ENCODE data around the gene CNNM2.

Gene CNNM2

DNA sequence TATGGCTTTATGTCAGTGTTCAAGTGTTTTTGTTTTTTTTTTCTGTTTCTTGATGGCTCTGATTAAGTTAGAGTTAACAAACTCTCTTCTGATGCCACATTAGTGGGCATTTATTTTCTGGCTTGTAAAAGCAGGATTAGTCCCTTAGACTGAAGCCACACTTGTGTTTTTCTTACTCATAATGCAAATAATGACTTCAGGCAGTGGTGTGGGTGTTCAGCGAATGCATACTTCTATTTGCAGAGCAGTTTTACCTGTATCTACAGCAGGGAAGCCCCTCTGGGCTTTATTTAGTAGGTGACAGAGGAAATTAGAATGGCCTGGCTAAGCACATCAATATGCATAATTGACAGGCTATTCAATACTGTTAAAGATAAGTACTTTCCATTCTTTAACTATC is 79.9 kb downstream of the CNNM2 start (continued):
- TF ChIP-seq PRDM1 (tag by site-specific recombination; IDR thresholded peaks at IDR 0.05) (0 out of 2 replicates have a peak, but pooled peaks have one; percentile 36), FEZF1 (tag by site-specific recombination; IDR thresholded peaks at IDR 0.05) (peak; percentile 96), ZNF785 (tag by site-specific recombination; IDR thresholded peaks at IDR 0.05) (no peak), KLF7 (tag by site-specific recombination; IDR thresholded peaks at IDR 0.05; ENCODE audit: borderline replicate concordance) (no peak), OSR2 (tag by site-specific recombination; IDR thresholded peaks at IDR 0.05) (peak; percentile 89), ZNF600 (tag by site-specific recombination; IDR thresholded peaks at IDR 0.05) (peak; percentile 59; the same call in 1 of the 2 replicates), ZSCAN30 (tag by site-specific recombination; IDR thresholded peaks at IDR 0.05) (peak; percentile 60; the same call in 1 of the 2 replicates), OVOL3 (tag by site-specific recombination; IDR thresholded peaks at IDR 0.05) (peak; percentile 84; the same call in 1 of the 2 replicates), ZNF2 (tag by site-specific recombination; IDR thresholded peaks at IDR 0.05) (peak; percentile 64; the same call in 1 of the 2 replicates), ZNF302 (tag by site-specific recombination; IDR thresholded peaks at IDR 0.05; ENCODE audit: low read depth) (no peak), GLI2 (tag by site-specific recombination; IDR thresholded peaks at IDR 0.05; ENCODE audit: borderline replicate concordance, low read depth) (peak; percentile 96; the same call in 1 of the 2 replicates), ZNF843 (tag by site-specific recombination; IDR thresholded peaks at IDR 0.05) (peak; percentile 94), SCRT1 (tag by site-specific recombination; IDR thresholded peaks at IDR 0.05; ENCODE audit: borderline replicate concordance) (peak; percentile 67; the same call in 1 of the 2 replicates), ZSCAN23 (tag by site-specific recombination; IDR thresholded peaks at IDR 0.05) (peak; percentile 72), ZNF621 (tag by site-specific recombination; IDR thresholded peaks at IDR 0.05) (no peak), ZFP69B (tag by site-specific recombination; IDR thresholded peaks at IDR 0.05) (0 out of 2 replicates have a peak, but pooled peaks have one; percentile 45), ZNF239 (tag by site-specific recombination; IDR thresholded peaks at IDR 0.05) (peak; percentile 29; the same call in 1 of the 2 replicates), ZXDB (tag by site-specific recombination; IDR thresholded peaks at IDR 0.05) (peak; percentile 90), ZNF146 (tag by site-specific recombination; IDR thresholded peaks at IDR 0.05) (peak; percentile 54), ZNF654 (tag by site-specific recombination; IDR thresholded peaks at IDR 0.05; ENCODE audit: low read depth) (0 out of 2 replicates have a peak, but pooled peaks have one; percentile 15), ZNF664 (tag by site-specific recombination; IDR thresholded peaks at IDR 0.05) (peak; percentile 60), ZNF24 (tag by site-specific recombination; IDR thresholded peaks at IDR 0.05) (peak; percentile 53; the same call in 1 of the 2 replicates), ZNF416 (tag by site-specific recombination; IDR thresholded peaks at IDR 0.05) (no peak), ZBTB17 (tag by site-specific recombination; IDR thresholded peaks at IDR 0.05) (peak; percentile 55; the same call in 1 of the 2 replicates), WT1 (tag by site-specific recombination; IDR thresholded peaks at IDR 0.05) (peak; percentile 81), ZNF629 (tag by site-specific recombination; IDR thresholded peaks at IDR 0.05) (peak; percentile 87), ZNF596 (tag by site-specific recombination; IDR thresholded peaks at IDR 0.05) (0 out of 2 replicates have a peak, but pooled peaks have one; percentile 26), GFI1B (tag by site-specific recombination; IDR thresholded peaks at IDR 0.05) (peak; percentile 74; the same call in 1 of the 2 replicates)
- TF ChIP-seq, protein P1, sequence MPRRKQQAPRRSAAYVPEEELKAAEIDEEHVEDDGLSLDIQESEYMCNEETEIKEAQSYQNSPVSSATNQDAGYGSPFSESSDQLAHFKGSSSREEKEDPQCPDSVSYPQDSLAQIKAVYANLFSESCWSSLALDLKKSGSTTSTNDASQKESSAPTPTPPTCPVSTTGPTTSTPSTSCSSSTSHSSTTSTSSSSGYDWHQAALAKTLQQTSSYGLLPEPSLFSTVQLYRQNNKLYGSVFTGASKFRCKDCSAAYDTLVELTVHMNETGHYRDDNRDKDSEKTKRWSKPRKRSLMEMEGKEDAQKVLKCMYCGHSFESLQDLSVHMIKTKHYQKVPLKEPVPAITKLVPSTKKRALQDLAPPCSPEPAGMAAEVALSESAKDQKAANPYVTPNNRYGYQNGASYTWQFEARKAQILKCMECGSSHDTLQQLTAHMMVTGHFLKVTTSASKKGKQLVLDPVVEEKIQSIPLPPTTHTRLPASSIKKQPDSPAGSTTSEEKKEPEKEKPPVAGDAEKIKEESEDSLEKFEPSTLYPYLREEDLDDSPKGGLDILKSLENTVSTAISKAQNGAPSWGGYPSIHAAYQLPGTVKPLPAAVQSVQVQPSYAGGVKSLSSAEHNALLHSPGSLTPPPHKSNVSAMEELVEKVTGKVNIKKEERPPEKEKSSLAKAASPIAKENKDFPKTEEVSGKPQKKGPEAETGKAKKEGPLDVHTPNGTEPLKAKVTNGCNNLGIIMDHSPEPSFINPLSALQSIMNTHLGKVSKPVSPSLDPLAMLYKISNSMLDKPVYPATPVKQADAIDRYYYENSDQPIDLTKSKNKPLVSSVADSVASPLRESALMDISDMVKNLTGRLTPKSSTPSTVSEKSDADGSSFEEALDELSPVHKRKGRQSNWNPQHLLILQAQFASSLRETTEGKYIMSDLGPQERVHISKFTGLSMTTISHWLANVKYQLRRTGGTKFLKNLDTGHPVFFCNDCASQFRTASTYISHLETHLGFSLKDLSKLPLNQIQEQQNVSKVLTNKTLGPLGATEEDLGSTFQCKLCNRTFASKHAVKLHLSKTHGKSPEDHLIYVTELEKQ (tag by site-specific recombination; IDR thresholded peaks at IDR 0.05; ENCODE audit: borderline replicate concordance), result peak; percentile 95; the same call in 1 of the 2 replicates
- TF ChIP-seq, protein P2, sequence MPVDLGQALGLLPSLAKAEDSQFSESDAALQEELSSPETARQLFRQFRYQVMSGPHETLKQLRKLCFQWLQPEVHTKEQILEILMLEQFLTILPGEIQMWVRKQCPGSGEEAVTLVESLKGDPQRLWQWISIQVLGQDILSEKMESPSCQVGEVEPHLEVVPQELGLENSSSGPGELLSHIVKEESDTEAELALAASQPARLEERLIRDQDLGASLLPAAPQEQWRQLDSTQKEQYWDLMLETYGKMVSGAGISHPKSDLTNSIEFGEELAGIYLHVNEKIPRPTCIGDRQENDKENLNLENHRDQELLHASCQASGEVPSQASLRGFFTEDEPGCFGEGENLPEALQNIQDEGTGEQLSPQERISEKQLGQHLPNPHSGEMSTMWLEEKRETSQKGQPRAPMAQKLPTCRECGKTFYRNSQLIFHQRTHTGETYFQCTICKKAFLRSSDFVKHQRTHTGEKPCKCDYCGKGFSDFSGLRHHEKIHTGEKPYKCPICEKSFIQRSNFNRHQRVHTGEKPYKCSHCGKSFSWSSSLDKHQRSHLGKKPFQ (tag by site-specific recombination; IDR thresholded peaks at IDR 0.05), result peak; percentile 88
- TF ChIP-seq, protein P3, sequence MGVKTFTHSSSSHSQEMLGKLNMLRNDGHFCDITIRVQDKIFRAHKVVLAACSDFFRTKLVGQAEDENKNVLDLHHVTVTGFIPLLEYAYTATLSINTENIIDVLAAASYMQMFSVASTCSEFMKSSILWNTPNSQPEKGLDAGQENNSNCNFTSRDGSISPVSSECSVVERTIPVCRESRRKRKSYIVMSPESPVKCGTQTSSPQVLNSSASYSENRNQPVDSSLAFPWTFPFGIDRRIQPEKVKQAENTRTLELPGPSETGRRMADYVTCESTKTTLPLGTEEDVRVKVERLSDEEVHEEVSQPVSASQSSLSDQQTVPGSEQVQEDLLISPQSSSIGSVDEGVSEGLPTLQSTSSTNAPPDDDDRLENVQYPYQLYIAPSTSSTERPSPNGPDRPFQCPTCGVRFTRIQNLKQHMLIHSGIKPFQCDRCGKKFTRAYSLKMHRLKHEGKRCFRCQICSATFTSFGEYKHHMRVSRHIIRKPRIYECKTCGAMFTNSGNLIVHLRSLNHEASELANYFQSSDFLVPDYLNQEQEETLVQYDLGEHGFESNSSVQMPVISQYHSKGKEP (tag by site-specific recombination; IDR thresholded peaks at IDR 0.05), result peak; percentile 61
- TF ChIP-seq, protein P4, sequence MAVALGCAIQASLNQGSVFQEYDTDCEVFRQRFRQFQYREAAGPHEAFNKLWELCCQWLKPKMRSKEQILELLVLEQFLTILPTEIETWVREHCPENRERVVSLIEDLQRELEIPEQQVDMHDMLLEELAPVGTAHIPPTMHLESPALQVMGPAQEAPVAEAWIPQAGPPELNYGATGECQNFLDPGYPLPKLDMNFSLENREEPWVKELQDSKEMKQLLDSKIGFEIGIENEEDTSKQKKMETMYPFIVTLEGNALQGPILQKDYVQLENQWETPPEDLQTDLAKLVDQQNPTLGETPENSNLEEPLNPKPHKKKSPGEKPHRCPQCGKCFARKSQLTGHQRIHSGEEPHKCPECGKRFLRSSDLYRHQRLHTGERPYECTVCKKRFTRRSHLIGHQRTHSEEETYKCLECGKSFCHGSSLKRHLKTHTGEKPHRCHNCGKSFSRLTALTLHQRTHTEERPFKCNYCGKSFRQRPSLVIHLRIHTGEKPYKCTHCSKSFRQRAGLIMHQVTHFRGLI (tag by site-specific recombination; IDR thresholded peaks at IDR 0.05), result peak; percentile 35; the same call in 1 of the 2 replicates
- TF ChIP-seq, protein P5, sequence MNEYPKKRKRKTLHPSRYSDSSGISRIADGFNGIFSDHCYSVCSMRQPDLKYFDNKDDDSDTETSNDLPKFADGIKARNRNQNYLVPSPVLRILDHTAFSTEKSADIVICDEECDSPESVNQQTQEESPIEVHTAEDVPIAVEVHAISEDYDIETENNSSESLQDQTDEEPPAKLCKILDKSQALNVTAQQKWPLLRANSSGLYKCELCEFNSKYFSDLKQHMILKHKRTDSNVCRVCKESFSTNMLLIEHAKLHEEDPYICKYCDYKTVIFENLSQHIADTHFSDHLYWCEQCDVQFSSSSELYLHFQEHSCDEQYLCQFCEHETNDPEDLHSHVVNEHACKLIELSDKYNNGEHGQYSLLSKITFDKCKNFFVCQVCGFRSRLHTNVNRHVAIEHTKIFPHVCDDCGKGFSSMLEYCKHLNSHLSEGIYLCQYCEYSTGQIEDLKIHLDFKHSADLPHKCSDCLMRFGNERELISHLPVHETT (tag by site-specific recombination; IDR thresholded peaks at IDR 0.05), result peak; percentile 92

Measured in HEK293 (cell line).